ENCODE results near the gene PPM1L. TPM values are rescaled to one million over a fixed set of nuclear protein-coding genes. Genes with fewer than 3 reads are reported as not detected.

PPM1L gene
- total and polyA plus RNA-seq, 4 experiments from 2014 or later: 0.84 to 6.5 (median 3.4) TPM

DNA sequence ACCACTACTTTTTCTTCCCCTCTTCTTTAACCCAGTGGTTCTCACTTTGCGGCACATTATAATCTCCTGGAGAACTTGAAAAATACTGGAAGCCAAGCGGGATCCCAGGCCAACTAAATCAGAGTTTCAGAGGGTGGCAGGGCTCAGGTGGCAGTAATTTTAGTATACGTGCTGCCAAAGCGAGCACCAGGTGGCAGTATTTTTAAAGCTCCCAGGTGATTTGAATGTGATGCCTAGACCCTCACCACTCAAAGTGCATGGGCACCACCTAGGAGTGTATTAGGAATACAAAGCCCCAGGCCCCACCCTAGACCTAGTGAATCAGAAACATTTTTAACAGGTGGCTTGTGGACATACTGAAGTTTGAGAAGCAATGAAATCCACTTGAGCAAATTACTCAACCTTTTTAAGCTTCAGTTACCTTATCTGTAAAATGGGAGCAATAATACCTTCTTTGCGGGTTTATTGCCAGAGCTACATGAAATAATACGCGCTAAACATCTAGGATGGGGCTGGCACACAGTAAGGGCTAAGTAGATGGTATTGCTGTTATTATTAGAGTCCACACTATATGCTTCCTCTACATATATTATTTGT, 340.8 kb downstream of the PPM1L start:
- H3K36me3 Mint-ChIP-seq: no peaks in the 10 kb centered on the region
- CTCF ChIA-PET (ENCODE audit: partially characterized antibody): interaction anchor here (0.8 to 4.1 kb wide), 3 partner anchors 179 to 325 kb away, joined by 4 to 12 read pairs (median 6); no protein-coding TSS in a partner anchor
- H3K27me3 ChIP-seq (ENCODE audit: insufficient read depth, low read length): no peaks in the 10 kb centered on the region
- no peaks in the 10 kb centered on the region for H3K4me1 Mint-ChIP-seq
- H3K4me1 ChIP-seq (ENCODE audit: insufficient read depth, low read length): no peaks in the 10 kb centered on the region
- peak in 4 of 5 donors; percentile 6 to 13 (median 7) for DNase-seq
- no peak overlapping the region for H3K27ac ChIP-seq (ENCODE audit: low read depth, low read length)
- no peak overlapping the region for H3K27ac Mint-ChIP-seq
- no peaks in the 10 kb centered on the region for H3K36me3 ChIP-seq (ENCODE audit: insufficient read depth, low read length)
- H3K4me3 ChIP-seq (ENCODE audit: low read length in 2 of 2): no peak overlapping the region
- no peaks in the 10 kb centered on the region for H3K9me3 Mint-ChIP-seq
- POLR2A ChIA-PET (ENCODE audit: partially characterized antibody): no interaction called here
- no peak overlapping the region for H3K4me3 Mint-ChIP-seq
- H3K27me3 Mint-ChIP-seq: peaks cover 0 to 4% of the 10 kb centered on the region in 2 donors
- intact Hi-C loops (cut with micrococcal nuclease): loop anchor here (1.0 kb wide), 2 partner anchors 312 to 327 kb away; no protein-coding TSS in a partner anchor
- no peaks in the 10 kb centered on the region for H3K9me3 ChIP-seq (ENCODE audit: control insufficient read depth in 1 of 2, low read length in 2 of 2)

DNA sequence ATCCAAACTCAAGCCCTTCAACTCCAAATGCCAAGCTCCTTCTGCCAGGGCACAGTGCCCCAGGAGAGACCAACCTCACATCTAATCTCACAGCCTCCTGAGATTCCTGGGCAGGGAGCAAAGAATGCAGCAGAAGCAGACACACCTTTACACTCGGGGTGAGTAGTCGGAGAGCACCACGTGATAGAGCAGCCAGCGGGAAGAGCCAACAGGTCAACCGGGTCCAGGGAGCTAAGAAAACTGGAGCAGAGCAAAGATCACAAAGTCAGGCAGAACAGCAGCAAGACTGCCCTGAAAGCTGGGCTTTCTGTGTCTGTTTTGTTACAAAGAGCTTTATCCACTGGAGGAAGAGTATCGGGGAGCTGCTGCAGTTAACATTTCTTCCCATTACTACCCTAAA, 345.0 kb downstream of the PPM1L start:
- H3K27ac Mint-ChIP-seq: no peak overlapping the region
- no peaks in the 10 kb centered on the region for H3K27me3 ChIP-seq (ENCODE audit: insufficient read depth, low read length)
- H3K4me1 Mint-ChIP-seq: peaks cover 5 to 12% (median 10%) of the 10 kb centered on the region in 4 donors
- no peak overlapping the region for H3K4me3 Mint-ChIP-seq
- no peaks in the 10 kb centered on the region for H3K36me3 ChIP-seq (ENCODE audit: insufficient read depth, low read length)
- H3K27me3 Mint-ChIP-seq: peaks cover 7 to 22% of the 10 kb centered on the region in 2 donors
- H3K9me3 Mint-ChIP-seq: no peaks in the 10 kb centered on the region
- no peaks in the 10 kb centered on the region for H3K36me3 Mint-ChIP-seq
- intact Hi-C loops (cut with micrococcal nuclease): no loop called here
- H3K4me1 ChIP-seq (ENCODE audit: insufficient read depth, low read length): peaks cover 4% of the 10 kb centered on the region
- no peak for DNase-seq
- H3K4me3 ChIP-seq (ENCODE audit: low read length in 2 of 2): no peak overlapping the region
- ChIA-PET POLR2A (ENCODE audit: partially characterized antibody) (no interaction called here), CTCF (ENCODE audit: partially characterized antibody) (no interaction called here)
- no peaks in the 10 kb centered on the region for H3K9me3 ChIP-seq (ENCODE audit: control insufficient read depth in 1 of 2, low read length in 2 of 2)
- no peak overlapping the region for H3K27ac ChIP-seq (ENCODE audit: low read depth, low read length)

DNA sequence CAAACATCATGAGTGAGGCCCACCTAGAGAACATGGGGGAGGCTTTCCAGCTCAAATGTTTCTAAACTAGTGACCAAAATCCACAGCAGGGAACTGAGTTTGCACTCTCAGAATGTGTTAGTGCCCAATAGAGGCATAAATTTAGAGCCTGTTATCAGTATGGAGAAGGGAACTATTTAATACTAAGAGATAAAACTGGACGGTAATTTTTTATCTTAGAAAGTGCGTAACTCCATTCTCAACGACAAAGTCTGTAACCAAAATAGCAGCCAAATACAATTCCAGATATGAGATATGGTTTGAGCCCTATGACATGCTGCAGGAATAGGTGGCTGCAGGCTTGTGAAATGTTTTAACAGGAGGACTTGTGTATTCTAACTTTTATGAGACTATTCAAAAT, 345.6 kb downstream of the PPM1L start:
- Histone ChIP-seq H3K9me3 (ENCODE audit: control insufficient read depth in 1 of 2, low read length in 2 of 2) (no peaks in the 10 kb centered on the region), H3K4me3 (ENCODE audit: low read length in 2 of 2) (no peak overlapping the region), H3K27ac (ENCODE audit: low read depth, low read length) (no peak overlapping the region), H3K27me3 (ENCODE audit: insufficient read depth, low read length) (no peaks in the 10 kb centered on the region), H3K4me1 (ENCODE audit: insufficient read depth, low read length) (peaks cover 4% of the 10 kb centered on the region), H3K36me3 (ENCODE audit: insufficient read depth, low read length) (no peaks in the 10 kb centered on the region)
- peak overlapping the region in 1 of 7 donors; percentile 17 for H3K27ac Mint-ChIP-seq
- H3K9me3 Mint-ChIP-seq: no peaks in the 10 kb centered on the region
- peaks cover 8 to 22% of the 10 kb centered on the region in 2 donors for H3K27me3 Mint-ChIP-seq
- CTCF ChIA-PET (ENCODE audit: partially characterized antibody): no interaction called here
- no peak for DNase-seq
- POLR2A ChIA-PET (ENCODE audit: partially characterized antibody): no interaction called here
- H3K36me3 Mint-ChIP-seq: no peaks in the 10 kb centered on the region
- H3K4me3 Mint-ChIP-seq: no peak overlapping the region
- intact Hi-C loops (cut with micrococcal nuclease): no loop called here
- H3K4me1 Mint-ChIP-seq: peaks cover 5 to 13% (median 11%) of the 10 kb centered on the region in 4 donors

DNA sequence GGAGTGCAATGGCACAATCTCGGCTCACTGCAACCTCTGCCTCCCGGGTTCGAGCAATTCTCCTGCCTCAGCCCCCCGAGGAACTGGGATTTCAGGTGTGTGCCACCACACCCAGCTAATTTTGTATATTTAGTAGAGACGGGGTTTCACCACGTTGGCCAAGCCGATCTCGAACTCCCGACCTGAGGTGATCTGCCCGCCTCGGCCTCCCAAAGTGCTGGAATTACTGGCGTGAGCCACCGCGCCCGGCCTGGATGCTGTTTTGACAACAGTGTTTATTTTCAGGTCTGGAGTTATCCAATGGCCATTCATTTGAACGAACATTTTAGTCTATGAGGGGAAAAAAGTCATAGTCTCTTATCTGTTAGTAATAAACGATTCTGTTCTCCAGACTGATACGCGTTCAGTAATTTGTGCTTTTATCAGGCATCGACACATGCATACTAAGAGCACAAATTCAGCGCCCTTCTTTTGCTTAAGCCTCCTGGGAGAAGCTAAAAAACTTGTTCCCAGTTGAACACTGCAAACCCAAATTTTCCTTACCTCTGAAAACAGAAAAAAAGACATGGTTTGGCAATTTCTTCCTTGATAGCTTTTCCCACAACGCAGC, 347.9 kb downstream of the PPM1L start:
- Mint-ChIP-seq H3K9me3 (no peaks in the 10 kb centered on the region), H3K36me3 (no peaks in the 10 kb centered on the region), H3K27me3 (peaks cover 15 to 30% of the 10 kb centered on the region in 2 donors), H3K4me1 (peaks cover 5 to 13% (median 11%) of the 10 kb centered on the region in 4 donors), H3K4me3 (peak overlapping the region in 5 of 8 donors; percentile 48 to 71 (median 59)), H3K27ac (no peak overlapping the region)
- H3K27me3 ChIP-seq (ENCODE audit: insufficient read depth, low read length): no peaks in the 10 kb centered on the region
- CTCF ChIA-PET (ENCODE audit: partially characterized antibody): no interaction called here
- no peak overlapping the region for H3K4me3 ChIP-seq (ENCODE audit: low read length in 2 of 2)
- POLR2A ChIA-PET (ENCODE audit: partially characterized antibody): no interaction called here
- H3K27ac ChIP-seq (ENCODE audit: low read depth, low read length): no peak overlapping the region
- H3K36me3 ChIP-seq (ENCODE audit: insufficient read depth, low read length): no peaks in the 10 kb centered on the region
- no peak for DNase-seq
- H3K4me1 ChIP-seq (ENCODE audit: insufficient read depth, low read length): peaks cover 4% of the 10 kb centered on the region
- intact Hi-C loops (cut with micrococcal nuclease): no loop called here
- no peaks in the 10 kb centered on the region for H3K9me3 ChIP-seq (ENCODE audit: control insufficient read depth in 1 of 2, low read length in 2 of 2)

DNA sequence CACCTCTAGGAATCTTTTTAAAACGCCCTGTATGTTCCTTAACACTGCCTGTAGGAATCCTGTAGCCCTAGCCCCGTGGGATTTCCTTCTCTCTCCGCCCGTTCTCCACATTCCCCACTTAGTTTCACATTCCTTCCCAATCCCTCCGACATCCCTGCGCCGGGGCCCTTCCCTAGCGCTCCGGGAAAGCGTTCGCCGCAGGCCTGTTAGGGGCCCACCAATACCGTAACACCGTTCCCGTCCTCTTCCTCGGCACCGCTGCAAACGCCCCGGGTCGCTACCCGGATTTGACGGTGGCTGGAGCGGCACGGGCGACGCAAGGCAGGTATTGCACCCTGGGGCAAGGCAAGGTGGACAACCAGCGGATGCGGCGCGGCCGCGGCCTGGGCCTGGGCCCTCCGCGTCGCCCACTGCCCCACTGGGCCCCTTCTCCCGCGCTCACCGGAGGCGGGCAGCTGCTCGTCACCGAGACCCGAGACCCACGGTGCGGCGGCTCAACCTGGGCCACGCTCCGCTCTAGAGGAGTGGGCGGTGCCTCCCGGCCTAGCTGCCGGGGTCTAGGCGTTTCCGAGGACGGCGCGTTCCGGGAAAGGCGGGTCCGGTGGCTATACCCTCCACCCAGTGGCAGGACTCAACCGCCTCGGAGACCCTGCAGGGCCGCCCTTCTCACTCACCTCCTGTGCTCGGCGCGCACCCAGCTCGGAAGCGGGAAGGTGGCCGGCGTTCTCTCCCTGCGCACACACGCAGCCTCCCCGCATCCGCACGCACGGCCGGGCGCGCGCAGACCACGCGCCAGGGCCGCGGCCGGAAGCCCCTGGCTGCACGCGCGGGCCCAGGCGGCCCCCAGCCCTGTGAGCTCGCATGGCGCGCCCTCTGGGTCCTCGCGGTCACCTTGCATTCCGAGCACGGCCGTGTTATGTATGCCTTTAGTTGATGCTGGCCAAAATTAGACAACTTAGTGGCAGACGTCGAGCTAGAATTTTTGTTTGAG, 348.8 kb downstream of the PPM1L start, which contains the start of gene B3GALNT1:
TSS of gene B3GALNT1 (minus strand) at position 789 of the 991 bp plus-strand sequence. CDS start 18,595 bp downstream, outside the sequence.
- intact Hi-C loops (cut with micrococcal nuclease): no loop called here
- no peak within 1 kb of the TSS for H3K27ac Mint-ChIP-seq
- POLR2A ChIA-PET (ENCODE audit: partially characterized antibody): no interaction called here
- peaks cover 5 to 13% (median 11%) of the 10 kb centered on the region in 4 donors for H3K4me1 Mint-ChIP-seq
- Histone ChIP-seq H3K27me3 (ENCODE audit: insufficient read depth, low read length) (no peaks in the 10 kb centered on the region), H3K36me3 (ENCODE audit: insufficient read depth, low read length) (no peaks in the 10 kb centered on the region), H3K4me3 (ENCODE audit: low read length in 2 of 2) (no peak within 1 kb of the TSS), H3K27ac (ENCODE audit: low read depth, low read length) (no peak within 1 kb of the TSS), H3K9me3 (ENCODE audit: control insufficient read depth in 1 of 2, low read length in 2 of 2) (no peaks in the 10 kb centered on the region), H3K4me1 (ENCODE audit: insufficient read depth, low read length) (peaks cover 4% of the 10 kb centered on the region)
- H3K36me3 Mint-ChIP-seq: no peaks in the 10 kb centered on the region
- H3K27me3 Mint-ChIP-seq: peaks cover 15 to 32% of the 10 kb centered on the region in 2 donors
- CTCF ChIA-PET (ENCODE audit: partially characterized antibody): no interaction called here
- no peaks in the 10 kb centered on the region for H3K9me3 Mint-ChIP-seq
- H3K4me3 Mint-ChIP-seq: peak within 1 kb of the TSS; percentile 51 to 75 (median 66)
- DNase-seq: peak in 3 of 5 donors; percentile 1 to 4 (median 2)

DNA sequence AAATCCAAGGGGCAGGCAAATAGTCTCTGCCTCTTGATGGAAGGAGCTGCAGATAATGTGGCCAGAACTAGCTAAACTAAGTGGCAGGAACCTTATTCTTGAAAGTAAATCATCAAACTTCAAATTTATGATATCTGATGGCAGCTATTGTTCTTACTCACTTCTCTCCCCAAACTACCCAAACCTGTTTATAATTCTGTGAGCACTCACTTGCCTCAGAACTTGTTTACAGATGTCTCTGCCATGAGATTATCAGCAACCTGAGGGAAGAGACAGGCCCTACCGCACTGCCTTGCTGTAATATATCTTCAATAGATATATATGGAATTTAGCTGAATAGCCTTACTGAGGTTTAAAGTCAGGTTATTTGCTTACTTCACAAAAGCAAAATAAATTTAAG, 351.3 kb downstream of the PPM1L start:
- Mint-ChIP-seq H3K27ac (no peak overlapping the region), H3K9me3 (no peaks in the 10 kb centered on the region), H3K36me3 (no peaks in the 10 kb centered on the region), H3K4me1 (peaks cover 5 to 13% (median 11%) of the 10 kb centered on the region in 4 donors), H3K27me3 (peaks cover 21 to 33% of the 10 kb centered on the region in 2 donors), H3K4me3 (no peak overlapping the region)
- no peaks in the 10 kb centered on the region for H3K36me3 ChIP-seq (ENCODE audit: insufficient read depth, low read length)
- POLR2A ChIA-PET (ENCODE audit: partially characterized antibody): no interaction called here
- H3K9me3 ChIP-seq (ENCODE audit: control insufficient read depth in 1 of 2, low read length in 2 of 2): no peaks in the 10 kb centered on the region
- no peaks in the 10 kb centered on the region for H3K27me3 ChIP-seq (ENCODE audit: insufficient read depth, low read length)
- intact Hi-C loops (cut with micrococcal nuclease): no loop called here
- CTCF ChIA-PET (ENCODE audit: partially characterized antibody): no interaction called here
- no peak overlapping the region for H3K4me3 ChIP-seq (ENCODE audit: low read length in 2 of 2)
- H3K4me1 ChIP-seq (ENCODE audit: insufficient read depth, low read length): peaks cover 4% of the 10 kb centered on the region
- H3K27ac ChIP-seq (ENCODE audit: low read depth, low read length): no peak overlapping the region
- DNase-seq: no peak

DNA sequence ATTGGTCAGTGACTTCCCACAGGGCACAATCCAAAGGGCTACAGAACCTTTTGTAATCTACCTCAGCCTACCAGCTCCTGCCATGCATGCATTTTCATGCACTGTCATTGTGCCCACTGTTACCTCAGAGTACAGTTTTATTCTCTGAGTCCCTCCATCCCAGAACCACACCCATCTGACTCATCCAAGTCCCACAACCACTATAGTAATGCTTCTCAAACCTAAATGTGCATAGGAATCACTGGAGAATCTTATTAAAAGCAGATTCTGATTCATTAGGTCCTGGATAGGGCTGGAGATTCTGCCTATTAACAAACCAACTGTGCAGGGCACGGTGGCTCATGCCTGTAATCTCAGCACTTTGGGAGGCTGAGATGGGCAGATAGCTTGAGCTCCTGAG, 352.8 kb downstream of the PPM1L start:
- ChIA-PET POLR2A (ENCODE audit: partially characterized antibody) (no interaction called here), CTCF (ENCODE audit: partially characterized antibody) (no interaction called here)
- H3K27me3 Mint-ChIP-seq: peaks cover 22 to 33% of the 10 kb centered on the region in 2 donors

More for the DNA sequence above, 352.8 kb downstream of the PPM1L start:
- no peaks in the 10 kb centered on the region for H3K36me3 ChIP-seq (ENCODE audit: insufficient read depth, low read length)
- H3K27ac ChIP-seq (ENCODE audit: low read depth, low read length): no peak overlapping the region
- H3K4me1 ChIP-seq (ENCODE audit: insufficient read depth, low read length): peaks cover 4% of the 10 kb centered on the region
- no peaks in the 10 kb centered on the region for H3K9me3 Mint-ChIP-seq
- no peaks in the 10 kb centered on the region for H3K36me3 Mint-ChIP-seq
- DNase-seq: no peak
- H3K27me3 ChIP-seq (ENCODE audit: insufficient read depth, low read length): no peaks in the 10 kb centered on the region
- no peaks in the 10 kb centered on the region for H3K9me3 ChIP-seq (ENCODE audit: control insufficient read depth in 1 of 2, low read length in 2 of 2)
- intact Hi-C loops (cut with micrococcal nuclease): no loop called here
- no peak overlapping the region for H3K4me3 Mint-ChIP-seq
- peaks cover 5 to 13% (median 11%) of the 10 kb centered on the region in 4 donors for H3K4me1 Mint-ChIP-seq
- H3K27ac Mint-ChIP-seq: no peak overlapping the region
- no peak overlapping the region for H3K4me3 ChIP-seq (ENCODE audit: low read length in 2 of 2)

All from CD4-positive, alpha-beta memory T cell (primary cell).